ENCODE measurements around the gene PTAFR.
A peak's percentile ranks its signal among the peaks of the same experiment; 100 is the strongest.

GRCh38 chr1:28112388-28113241 is 63.9 kb downstream of the PTAFR start:
- no peak for TF ChIP-seq POLR2A (IDR thresholded peaks at IDR 0.05)
- TF ChIP-seq, protein P1, sequence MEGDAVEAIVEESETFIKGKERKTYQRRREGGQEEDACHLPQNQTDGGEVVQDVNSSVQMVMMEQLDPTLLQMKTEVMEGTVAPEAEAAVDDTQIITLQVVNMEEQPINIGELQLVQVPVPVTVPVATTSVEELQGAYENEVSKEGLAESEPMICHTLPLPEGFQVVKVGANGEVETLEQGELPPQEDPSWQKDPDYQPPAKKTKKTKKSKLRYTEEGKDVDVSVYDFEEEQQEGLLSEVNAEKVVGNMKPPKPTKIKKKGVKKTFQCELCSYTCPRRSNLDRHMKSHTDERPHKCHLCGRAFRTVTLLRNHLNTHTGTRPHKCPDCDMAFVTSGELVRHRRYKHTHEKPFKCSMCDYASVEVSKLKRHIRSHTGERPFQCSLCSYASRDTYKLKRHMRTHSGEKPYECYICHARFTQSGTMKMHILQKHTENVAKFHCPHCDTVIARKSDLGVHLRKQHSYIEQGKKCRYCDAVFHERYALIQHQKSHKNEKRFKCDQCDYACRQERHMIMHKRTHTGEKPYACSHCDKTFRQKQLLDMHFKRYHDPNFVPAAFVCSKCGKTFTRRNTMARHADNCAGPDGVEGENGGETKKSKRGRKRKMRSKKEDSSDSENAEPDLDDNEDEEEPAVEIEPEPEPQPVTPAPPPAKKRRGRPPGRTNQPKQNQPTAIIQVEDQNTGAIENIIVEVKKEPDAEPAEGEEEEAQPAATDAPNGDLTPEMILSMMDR (IDR thresholded peaks at IDR 0.05), result no peak
- TF ChIP-seq POLR2AphosphoS5 (IDR thresholded peaks at IDR 0.05), result peak in 2 of 3 donors; percentile 19 to 20
- TF ChIP-seq EP300 (IDR thresholded peaks at IDR 0.05), result no peak
